Upper lobe of left lung (tissue), 4 donors: ENCODE results near the gene BMAL1.

ENCODE experiments used
- CTCF ChIP-seq, 6 experiments: fragments of 450-650 bp in 4 of 6; fragments of 200-600 bp in 2 of 6; sonication (generic) in 2 of 6; IDR thresholded peaks; one replicate each; pipeline ENCODE4 v1.5.1; 2016 to 2019; ENCODE audit warnings: antibody characterized with exemption in 6 of 6
- POLR2A ChIP-seq, 4 donors: fragments of 450-650 bp; IDR thresholded peaks; one replicate each; pipeline ENCODE4 v1.5.1; 2016 to 2017; ENCODE audit warnings: antibody characterized with exemption in 4 of 4, mild to moderate bottlenecking in 2 of 4

- no peak for TF ChIP-seq POLR2A (IDR thresholded peaks at IDR 0.05)
- no peak for TF ChIP-seq CTCF (IDR thresholded peaks at IDR 0.05)
These were observed 1.9 kb downstream of the BMAL1 start for GRCh38 chr11:13279487-13279834.
